GM12874 (cell line): ENCODE data around the gene FAM124B.

Source experiments
- CTCF ChIP-seq: IDR thresholded peaks from 2 replicates; pipeline ENCODE4 v1.5.1; 2011; ENCODE audit warnings: low read depth, mild to moderate bottlenecking, control low read depth, low read length, moderate library complexity; ENCODE audit not compliant: insufficient read depth

The FAM124B gene

GRCh38 chr2:224427471-224427870 is 25.6 kb upstream of the FAM124B start:
- no peak for TF ChIP-seq CTCF

GRCh38 chr2:224426656-224427055 is 24.7 kb upstream of the FAM124B start:
- no peak for TF ChIP-seq CTCF

- TF ChIP-seq CTCF, result no peak
Measured at GRCh38 chr2:224421065-224421464, 19.2 kb upstream of the FAM124B start.

- TF ChIP-seq CTCF, result no peak
Measured at GRCh38 chr2:224417947-224418346, 16.0 kb upstream of the FAM124B start.

GRCh38 chr2:224417361-224417729 is 15.4 kb upstream of the FAM124B start:
- TF ChIP-seq CTCF, result no peak

- no peak for TF ChIP-seq CTCF
Measured at GRCh38 chr2:224416656-224417360, 14.9 kb upstream of the FAM124B start.

GRCh38 chr2:224413381-224413780 is 11.5 kb upstream of the FAM124B start:
- TF ChIP-seq CTCF, result no peak
